MM.1S (cell line): ENCODE measurements around the gene NT5M.

Source experiments
- DNase-seq: peaks from one replicate; pipeline ENCODE4 v3.0.0-alpha.2; 2015
- H2AFZ ChIP-seq: fragments of 300-600 bp; sonication (generic); 2 replicates; pipeline ENCODE4 v1.6.0; 2016; ENCODE audit warnings: antibody characterized with exemption, low read length
- H3F3A ChIP-seq: fragments of 300-600 bp; sonication (generic); 2 replicates; pipeline ENCODE4 v1.6.1; 2016; ENCODE audit warnings: mild to moderate bottlenecking, antibody characterized with exemption, low read length, moderate library complexity, mixed read lengths; ENCODE audit not compliant: insufficient read depth
- H3K27ac ChIP-seq: fragments of 300-600 bp; sonication (generic); 2 replicates; pipeline ENCODE4 v1.5.1; 2016; ENCODE audit warnings: mild to moderate bottlenecking, low read length
- H3K27me3 ChIP-seq: fragments of 300-600 bp; sonication (generic); replicated peaks from 2 replicates; pipeline ENCODE4 v1.6.0; 2016; ENCODE audit warnings: low read length; ENCODE audit not compliant: insufficient read depth
- H3K36me3 ChIP-seq: fragments of 300-600 bp; sonication (generic); replicated peaks from 2 replicates; pipeline ENCODE4 v1.6.1; 2016; ENCODE audit warnings: mild to moderate bottlenecking, low read length, mixed read lengths; ENCODE audit not compliant: insufficient read depth
- H3K4me1 ChIP-seq: fragments of 300-600 bp; sonication (generic); 2 replicates; pipeline ENCODE4 v1.6.1; 2016; ENCODE audit warnings: low read length, mixed read lengths
- H3K4me2 ChIP-seq: fragments of 300-600 bp; sonication (generic); 2 replicates; pipeline ENCODE4 v1.6.0; 2016; ENCODE audit warnings: low read depth, low read length
- H3K4me3 ChIP-seq: fragments of 300-600 bp; sonication (generic); 2 replicates; pipeline ENCODE4 v1.5.1; 2016; ENCODE audit warnings: low read length, mixed read lengths
- H3K79me2 ChIP-seq: fragments of 300-600 bp; sonication (generic); 2 replicates; pipeline ENCODE4 v1.6.1; 2016; ENCODE audit warnings: mixed run types, low read length, mixed read lengths
- H3K9ac ChIP-seq: fragments of 300-600 bp; sonication (generic); 2 replicates; pipeline ENCODE4 v1.6.1; 2016; ENCODE audit warnings: low read length, mixed read lengths
- H3K9me2 ChIP-seq: fragments of 300-600 bp; sonication (generic); replicated peaks from 2 replicates; pipeline ENCODE4 v1.6.1; 2016; ENCODE audit warnings: mild to moderate bottlenecking, low read length, mixed read lengths; ENCODE audit not compliant: insufficient read depth
- H3K9me3 ChIP-seq: fragments of 300-600 bp; sonication (generic); replicated peaks from 2 replicates; pipeline ENCODE4 v1.6.1; 2016; ENCODE audit warnings: mild to moderate bottlenecking, low read length, mixed read lengths; ENCODE audit not compliant: insufficient read depth
- H4K20me1 ChIP-seq: fragments of 300-600 bp; sonication (generic); 2 replicates; pipeline ENCODE4 v1.6.1; 2016; ENCODE audit warnings: mild to moderate bottlenecking, low read length, moderate library complexity, mixed read lengths; ENCODE audit not compliant: insufficient read depth
- CTCF ChIP-seq: fragments of 300-600 bp; sonication (generic); IDR thresholded peaks from 2 replicates; pipeline ENCODE4 v1.5.1; 2016; ENCODE audit warnings: antibody characterized with exemption, low read length, mixed read lengths
- EZH2 ChIP-seq: fragments of 300-600 bp; sonication (generic); optimal IDR thresholded peaks from 2 replicates; pipeline ENCODE3; 2017; ENCODE audit warnings: low read depth, mild to moderate bottlenecking, antibody characterized with exemption, low read length, mixed read lengths
- EZH2phosphoT487 ChIP-seq: fragments of 300-600 bp; sonication (generic); IDR thresholded peaks from 2 replicates; pipeline ENCODE4 v1.6.1; 2018; ENCODE audit warnings: antibody characterized with exemption, low read length

Gene NT5M

GRCh38 chr17:17279316-17279715 is 23.9 kb upstream of the NT5M start:
- peaks cover 41% of the 10 kb centered on the region for H4K20me1 ChIP-seq
- no peak for DNase-seq
- H3K79me2 ChIP-seq, result peaks cover 66% of the 10 kb centered on the region
- peaks cover 3% of the 10 kb centered on the region for H3F3A ChIP-seq
- H3K36me3 ChIP-seq, result peaks cover 3% of the 10 kb centered on the region; the same call in 1 of the 2 replicates
- H3K9ac ChIP-seq, result peak overlapping the region; percentile 98; the same call in 1 of the 2 replicates
- no peak for TF ChIP-seq EZH2phosphoT487
- TF ChIP-seq EZH2, result no peak
- TF ChIP-seq CTCF, result no peak
- H3K27me3 ChIP-seq, result no peaks in the 10 kb centered on the region
- H3K4me1 ChIP-seq, result peaks cover 18% of the 10 kb centered on the region
- H2AFZ ChIP-seq, result no peak overlapping the region
- peak overlapping the region; percentile 86 for H3K4me2 ChIP-seq
- no peaks in the 10 kb centered on the region for H3K9me2 ChIP-seq
- no peak overlapping the region for H3K27ac ChIP-seq
- H3K4me3 ChIP-seq, result peak overlapping the region; percentile 86
- no peaks in the 10 kb centered on the region for H3K9me3 ChIP-seq

- H3K9me2 ChIP-seq, result no peaks in the 10 kb centered on the region
- peaks cover 41% of the 10 kb centered on the region for H4K20me1 ChIP-seq
- H3K79me2 ChIP-seq, result peaks cover 51% of the 10 kb centered on the region
- H3K27me3 ChIP-seq, result no peaks in the 10 kb centered on the region
- TF ChIP-seq EZH2, result no peak
- no peaks in the 10 kb centered on the region for H3K36me3 ChIP-seq
- peaks cover 3% of the 10 kb centered on the region for H3F3A ChIP-seq
- H2AFZ ChIP-seq, result peak within 1 kb of the TSS; percentile 77
- peak within 1 kb of the TSS; percentile 92 for H3K27ac ChIP-seq
- H3K9me3 ChIP-seq, result no peaks in the 10 kb centered on the region
- peaks cover 18% of the 10 kb centered on the region for H3K4me1 ChIP-seq
- H3K9ac ChIP-seq, result peak within 1 kb of the TSS; percentile 98
- H3K4me3 ChIP-seq, result peak within 1 kb of the TSS; percentile 86
- H3K4me2 ChIP-seq, result peak within 1 kb of the TSS; percentile 86
- DNase-seq, result peak; percentile 97
Observed at GRCh38 chr17:17280613-17281549, 22.3 kb upstream of the NT5M start, which contains the start of gene COPS3. Gene COPS3 (minus strand): TSS chr17:17281246. CDS start chr17:17281186, 60 bp downstream.

- no peaks in the 10 kb centered on the region for H3K36me3 ChIP-seq
- H3K27me3 ChIP-seq, result no peaks in the 10 kb centered on the region
- no peak overlapping the region for H2AFZ ChIP-seq
- peaks cover 4% of the 10 kb centered on the region; the same call in 1 of the 2 replicates for H3K4me1 ChIP-seq
- TF ChIP-seq CTCF, result no peak
- no peak for TF ChIP-seq EZH2phosphoT487
- TF ChIP-seq EZH2, result no peak
- no peak for DNase-seq
- H3K27ac ChIP-seq, result no peak overlapping the region
- H3K4me3 ChIP-seq, result no peak overlapping the region
- no peak overlapping the region for H3K4me2 ChIP-seq
- H3K9ac ChIP-seq, result no peak overlapping the region
- H3K9me3 ChIP-seq, result no peaks in the 10 kb centered on the region
- no peaks in the 10 kb centered on the region for H4K20me1 ChIP-seq
- H3K79me2 ChIP-seq, result peaks cover under 1% of the 10 kb centered on the region; the same call in 1 of the 2 replicates
- no peaks in the 10 kb centered on the region for H3K9me2 ChIP-seq
- peaks cover under 1% of the 10 kb centered on the region; the same call in 1 of the 2 replicates for H3F3A ChIP-seq
Observed at GRCh38 chr17:17285951-17286350, 17.2 kb upstream of the NT5M start.
